Inflammatory macrophage treated with lipopolysaccharide for 1 hour (primary cell): ENCODE results near the gene ETS1.

ENCODE experiments used
- DNase-seq, 2 donors: peaks; one replicate each; pipeline ENCODE4 v3.0.0-alpha.2; 2020 to 2022

ETS1 gene

DNA sequence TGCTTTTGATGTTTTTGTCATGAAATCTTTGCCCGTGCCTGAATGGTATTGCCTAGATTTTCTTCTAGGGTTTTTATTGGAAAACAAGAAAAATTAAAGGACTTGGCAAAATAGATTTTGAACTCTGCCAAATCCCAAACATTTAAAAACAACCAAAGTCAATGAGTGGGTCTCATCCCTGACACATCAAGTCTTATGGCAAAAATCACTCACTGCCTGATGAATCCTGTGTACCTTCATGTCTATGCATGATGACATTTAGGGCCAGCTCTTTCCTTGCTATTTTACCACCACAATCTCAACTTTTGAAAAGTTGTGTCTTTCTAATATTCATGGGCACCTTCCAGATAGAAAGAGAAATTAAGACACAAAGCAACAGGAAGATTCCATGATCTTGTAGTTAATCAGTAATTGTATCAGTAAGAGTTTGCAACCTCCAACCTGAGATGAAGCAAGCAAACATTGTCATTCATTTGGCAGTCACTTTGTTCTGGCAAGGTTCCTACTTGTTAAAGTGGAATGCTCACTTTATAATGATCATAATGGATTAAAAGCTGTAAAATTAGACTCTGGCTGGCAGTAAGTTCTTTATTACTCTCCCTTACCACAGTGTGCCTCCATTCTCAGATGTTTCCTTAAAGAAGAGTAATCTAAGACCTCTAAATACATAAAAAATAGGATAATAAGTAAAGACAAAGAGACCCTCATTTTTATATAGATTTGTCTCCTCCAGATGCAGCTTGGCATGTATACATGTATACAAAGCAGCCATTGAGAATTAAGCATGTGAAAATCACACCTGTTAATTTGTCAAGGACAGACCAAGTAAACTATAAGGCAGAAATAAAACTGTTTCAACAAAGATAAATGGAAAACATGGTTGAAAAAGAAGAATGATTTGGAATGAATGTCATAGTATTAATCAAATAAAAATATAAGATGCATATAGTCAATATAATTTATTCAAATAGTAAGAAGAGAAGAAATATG is 51.6 kb downstream of the ETS1 start:
- DNase-seq = no peak

GRCh38 chr11:128533472-128533871 is 53.9 kb downstream of the ETS1 start:
- no peak for DNase-seq

- DNase-seq = no peak
These were observed 54.7 kb downstream of the ETS1 start for GRCh38 chr11:128532572-128533091.

DNA sequence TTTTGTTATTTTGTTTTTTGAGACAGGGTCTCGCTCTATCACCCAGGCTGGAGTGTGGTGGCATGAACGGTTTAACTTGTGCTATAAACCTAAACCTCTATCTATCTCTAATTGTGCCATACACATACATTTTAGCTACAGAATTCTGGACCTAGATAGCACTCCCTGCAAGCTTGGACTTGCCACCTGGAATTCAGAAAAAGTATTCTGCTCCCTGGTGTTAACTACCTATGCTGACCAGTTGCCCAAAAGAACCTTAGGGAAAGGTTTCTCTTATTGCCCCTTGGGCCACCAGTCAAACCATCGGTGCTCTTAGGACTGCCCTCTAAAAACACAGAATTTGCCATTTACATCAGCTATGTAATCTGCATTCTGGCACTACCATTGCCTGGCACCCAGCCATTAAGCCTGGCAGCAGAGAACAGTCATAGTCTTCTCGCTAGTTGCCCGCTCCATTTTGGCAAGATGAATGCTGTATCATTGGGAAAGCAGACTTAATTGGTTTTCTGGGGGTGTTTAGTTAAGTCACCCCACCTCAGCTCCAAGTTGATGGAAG is 55.3 kb downstream of the ETS1 start:
- no peak for DNase-seq

- no peak for DNase-seq
These were observed 55.8 kb downstream of the ETS1 start for GRCh38 chr11:128531588-128531987.

DNA sequence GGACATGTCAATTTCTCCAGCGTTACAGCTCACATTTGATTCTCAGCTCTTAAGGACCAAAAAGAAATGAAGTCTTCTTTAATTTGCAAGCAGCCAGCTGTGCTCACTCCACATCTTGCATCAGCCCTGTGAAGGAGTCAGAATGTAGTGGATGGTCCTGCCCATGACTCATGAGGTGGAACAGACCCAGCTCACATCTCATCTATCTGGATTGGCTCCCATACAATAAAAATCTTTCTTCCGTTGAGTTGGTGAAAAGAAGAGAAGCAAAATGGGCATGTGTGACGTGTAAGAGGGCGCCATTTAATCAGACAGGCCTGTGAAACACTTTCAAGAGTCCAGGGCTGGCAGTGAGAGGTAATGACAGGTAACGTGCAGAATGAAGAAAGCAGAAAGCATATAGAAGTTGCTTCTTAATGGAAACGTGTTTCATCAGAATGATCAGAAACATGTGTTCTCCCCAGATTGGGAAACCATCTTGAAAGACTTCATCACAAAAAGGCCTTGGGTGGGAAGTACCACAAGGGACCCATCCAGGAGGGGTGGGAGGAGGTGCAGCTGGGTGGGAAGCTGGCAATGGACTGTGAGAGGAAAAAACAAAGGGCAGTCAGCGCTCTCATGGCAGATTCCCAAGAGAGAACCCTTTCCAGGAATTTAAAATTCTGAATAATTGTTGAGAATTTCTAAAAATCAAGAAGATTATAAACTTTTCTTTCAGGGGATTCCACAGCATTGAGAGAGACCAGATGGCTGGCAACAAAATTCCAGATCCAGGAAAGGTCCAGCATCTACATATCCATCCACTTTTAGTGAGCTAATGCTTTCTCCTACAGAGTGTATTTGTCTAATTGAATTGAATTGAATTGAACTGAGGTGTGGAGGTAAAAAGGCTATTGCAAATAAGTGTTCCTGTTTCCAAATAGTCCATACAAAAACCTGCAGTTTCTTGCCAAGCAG is 57.0 kb downstream of the ETS1 start:
- no peak for DNase-seq

DNA sequence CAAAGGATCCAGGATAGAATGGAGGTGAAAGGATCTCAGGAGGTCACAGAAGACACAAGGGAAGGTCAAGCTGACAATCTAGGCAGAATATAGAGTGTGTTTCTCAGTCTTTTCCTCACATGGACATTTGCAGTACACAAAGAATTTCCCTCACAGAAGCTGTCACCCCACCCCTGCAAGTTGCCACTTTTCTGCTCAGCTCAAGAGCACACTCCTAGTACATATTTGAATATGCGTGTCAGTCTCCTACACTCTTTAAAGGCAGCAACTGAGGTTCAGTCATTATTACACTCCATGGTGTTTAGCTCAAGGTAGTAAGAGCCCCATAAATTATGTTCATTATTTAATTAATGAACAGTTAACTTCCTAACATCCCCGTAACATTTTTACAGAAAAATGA is 59.1 kb downstream of the ETS1 start:
- no peak for DNase-seq

DNA sequence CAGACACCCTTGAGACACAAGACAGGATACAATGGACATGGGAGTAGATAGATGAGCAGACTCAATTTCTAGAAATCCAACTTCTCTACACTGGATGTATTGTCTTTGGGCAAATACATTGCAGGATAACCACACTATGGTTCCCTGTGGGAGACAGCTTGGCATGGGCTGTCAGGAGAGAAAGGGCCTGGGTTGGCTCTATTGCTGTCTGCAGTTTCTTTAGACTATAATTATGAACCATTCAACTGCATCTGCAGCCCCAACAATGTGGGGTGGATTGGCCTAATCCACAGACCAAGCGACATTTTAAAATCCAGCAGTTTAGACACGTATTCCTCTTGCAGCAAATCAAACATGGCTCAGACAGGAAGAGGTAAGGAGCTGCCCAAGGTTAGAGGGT is 60.3 kb downstream of the ETS1 start:
- no peak for DNase-seq

- DNase-seq = no peak
These were observed 61.7 kb downstream of the ETS1 start for GRCh38 chr11:128525411-128526243.

DNA sequence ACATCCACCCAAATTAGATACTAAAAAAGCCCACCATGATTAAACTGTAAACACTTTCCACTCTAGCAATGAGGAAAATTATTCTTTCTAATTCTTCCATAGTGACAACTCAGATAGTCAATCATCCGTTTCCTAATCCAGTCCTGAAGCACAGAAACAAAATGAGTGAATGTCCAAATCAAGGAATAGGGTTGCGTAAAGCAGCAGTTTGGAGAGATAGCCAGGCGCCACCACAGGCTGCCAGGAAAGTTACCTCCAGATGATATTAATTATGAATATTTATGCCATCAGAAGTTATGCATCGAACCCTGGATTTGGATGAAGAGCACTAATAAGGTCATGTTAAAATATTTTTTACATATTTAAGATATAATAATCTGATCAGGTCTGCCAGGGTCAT is 63.2 kb downstream of the ETS1 start:
- no peak for DNase-seq

DNA sequence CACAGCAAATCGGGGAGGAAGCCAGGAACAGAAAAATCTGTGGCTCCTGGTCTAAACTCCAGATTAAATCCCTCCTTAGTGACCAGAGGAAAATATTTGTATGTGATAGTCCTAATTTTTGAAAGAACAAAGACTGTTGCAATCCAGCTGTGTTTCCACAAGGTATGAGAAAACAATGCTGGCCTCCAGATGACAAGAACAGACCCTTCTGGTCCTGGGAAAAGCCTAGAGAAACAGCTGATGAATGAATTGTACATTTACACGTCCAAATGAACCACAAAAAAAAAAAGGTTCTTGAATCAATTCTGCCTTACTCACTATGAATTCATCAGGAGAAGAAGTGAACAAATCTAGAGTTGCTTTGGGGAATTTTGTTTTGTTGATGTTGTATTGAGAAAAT is 63.7 kb downstream of the ETS1 start:
- peak; percentile 54 to 57 for DNase-seq

GRCh38 chr11:128522943-128523518 is 64.3 kb downstream of the ETS1 start:
- peak; percentile 44 to 52 for DNase-seq

GRCh38 chr11:128522055-128522942 is 65.1 kb downstream of the ETS1 start:
- peak; percentile 81 to 86 for DNase-seq

GRCh38 chr11:128521682-128522054 is 65.7 kb downstream of the ETS1 start:
- DNase-seq = no peak

GRCh38 chr11:128520888-128521681 is 66.3 kb downstream of the ETS1 start:
- no peak for DNase-seq

- no peak for DNase-seq
These were observed 67.0 kb downstream of the ETS1 start for GRCh38 chr11:128520206-128520887.

DNA sequence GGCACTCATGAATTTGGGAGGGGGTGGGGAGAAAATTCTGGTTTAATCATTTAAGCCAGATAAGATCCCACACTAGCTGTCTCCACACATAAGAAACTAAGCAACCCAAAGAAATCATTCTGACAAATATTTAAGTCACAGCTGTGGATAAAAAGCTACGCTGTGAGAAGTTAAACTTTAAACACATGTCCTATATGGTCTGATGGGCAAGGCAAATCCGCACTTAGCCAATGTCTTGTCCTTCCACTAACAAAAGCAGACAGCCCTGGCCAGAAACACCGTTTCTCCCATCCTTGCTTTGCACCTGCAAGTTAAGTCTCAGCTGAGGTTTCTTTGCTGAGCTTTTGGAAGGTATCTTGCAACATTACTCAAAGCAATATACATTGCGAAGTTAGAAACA is 68.0 kb downstream of the ETS1 start:
- no peak for DNase-seq

DNA sequence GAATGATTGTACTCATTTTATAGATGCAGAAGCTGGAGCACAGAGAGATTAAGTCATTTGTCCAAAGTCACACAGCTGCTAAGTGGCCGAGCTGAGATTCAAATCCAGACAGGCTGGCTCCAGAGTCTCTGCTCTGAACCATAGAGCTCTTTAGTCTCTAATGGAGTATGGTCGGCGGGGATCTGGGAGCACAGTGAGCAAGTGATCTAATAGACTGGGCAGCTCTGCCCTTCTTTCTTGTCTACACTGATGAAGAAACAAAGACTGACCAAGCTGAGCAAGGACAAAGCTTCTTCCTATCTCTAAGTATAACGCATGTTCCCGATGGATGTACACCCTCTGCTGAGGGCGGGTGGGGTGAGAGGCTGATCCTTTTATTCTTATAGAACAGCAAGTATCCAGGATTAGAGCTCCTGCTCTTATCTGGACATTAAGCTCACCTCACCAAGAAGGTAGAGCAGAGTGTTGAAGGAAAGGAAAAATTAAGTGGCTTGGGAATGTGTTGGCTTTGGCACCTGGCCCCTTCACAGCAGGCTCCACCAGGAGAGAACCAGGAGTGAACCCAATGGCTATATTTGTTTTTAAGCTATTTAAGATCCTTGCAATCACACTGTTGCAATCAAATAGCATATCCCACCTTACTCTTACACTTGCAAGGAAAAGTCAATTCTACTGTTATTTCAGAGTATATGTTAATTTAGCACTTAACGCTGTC is 68.7 kb downstream of the ETS1 start:
- DNase-seq = no peak
